K562 (cell line): ENCODE measurements around the gene TGM3. TPM values are rescaled to one million over a fixed set of nuclear protein-coding genes. Genes with fewer than 3 reads are reported as not detected.

Experiments used
- CHD7 ChIP-seq: fragments of 200-600 bp; sonication (generic); IDR thresholded peaks from one replicate; pipeline ENCODE4 v1.6.1; 2012; ENCODE audit warnings: mild to moderate bottlenecking, low read depth, low read length, inconsistent platforms
- CSDE1 ChIP-seq, 2 experiments: fragments of 450-650 bp; IDR thresholded peaks; 2 replicates each; pipeline ENCODE4 v1.6.1; 2016; ENCODE audit warnings: mild to moderate bottlenecking in 1 of 2
- FOXK1 ChIP-seq: sonication (generic); formaldehyde crosslinking; IDR thresholded peaks from 2 replicates; pipeline ENCODE4 v1.8.0; 2022; ENCODE audit warnings: missing genetic modification reagents, mild to moderate bottlenecking, borderline replicate concordance
- HDGF ChIP-seq: fragments of 450-650 bp; IDR thresholded peaks from 2 replicates; pipeline ENCODE4 v1.6.1; 2016
- KLF1 ChIP-seq: fragments of 450-650 bp; IDR thresholded peaks from 2 replicates; pipeline ENCODE4 v1.6.1; 2016; ENCODE audit warnings: missing genetic modification characterization, missing compliant biosample characterization
- MTF1 ChIP-seq: fragments of 250-450 bp; sonication (Bioruptor Pico); IDR thresholded peaks from 2 replicates; pipeline ENCODE4 v1.9.0; 2021; ENCODE audit warnings: moderate library complexity, mild to moderate bottlenecking, inconsistent platforms, borderline replicate concordance
- NFE2 ChIP-seq: IDR thresholded peaks from 2 replicates; pipeline ENCODE4 v1.6.1; 2014; ENCODE audit warnings: antibody characterized with exemption, low read depth
- POLR2AphosphoS5 ChIP-seq: IDR thresholded peaks from 2 replicates; pipeline ENCODE4 v1.6.1; 2011; ENCODE audit warnings: mild to moderate bottlenecking, low read depth, low read length, moderate library complexity; ENCODE audit not compliant: control insufficient read depth, insufficient read depth
- PPARD ChIP-seq: fragments of 250-450 bp; sonication (Bioruptor Pico); IDR thresholded peaks from 2 replicates; pipeline ENCODE4 v1.8.0; 2022; ENCODE audit warnings: inconsistent platforms, mild to moderate bottlenecking, moderate library complexity
- PTBP1 ChIP-seq: fragments of 200-400 bp; formaldehyde crosslinking; IDR thresholded peaks from 2 replicates; pipeline ENCODE4 v1.6.1; 2017; ENCODE audit warnings: low read depth, low read length
- SIN3B ChIP-seq: fragments of 450-650 bp; IDR thresholded peaks from 2 replicates; pipeline ENCODE4 v1.6.1; 2017; ENCODE audit warnings: low read depth, mild to moderate bottlenecking, moderate library complexity
- TCFL5 ChIP-seq: fragments of 250-450 bp; sonication (Bioruptor Pico); conservative IDR thresholded peaks from 2 replicates; pipeline ENCODE4 v1.6.1; 2021; ENCODE audit warnings: mild to moderate bottlenecking, moderate library complexity, matching md5 sums
- TRIM24 ChIP-seq, 2 experiments: fragments of 450-650 bp; IDR thresholded peaks; 2 replicates each; pipeline ENCODE4 v1.6.1; 2016
- ZNF253 ChIP-seq: fragments of 250-450 bp; sonication (Bioruptor Pico); conservative IDR thresholded peaks from 2 replicates; pipeline ENCODE4 v1.6.1; 2021; ENCODE audit warnings: mild to moderate bottlenecking
- ZNF431 ChIP-seq: sonication (generic); formaldehyde crosslinking; IDR thresholded peaks from 2 replicates; pipeline ENCODE4 v1.8.0; 2022; ENCODE audit warnings: mild to moderate bottlenecking, missing genetic modification reagents
- ZNF512 ChIP-seq: IDR thresholded peaks from 2 replicates; pipeline ENCODE4 v1.6.1; 2016; ENCODE audit warnings: missing genetic modification characterization, missing compliant biosample characterization
- polyA plus RNA-seq, 8 experiments: library from polyadenylated mRNA; depleted of rRNA in 4 of 8; stranded (reverse) in 5 of 8; unstranded in 3 of 8; fragments of >200 nt; fragmentation: Nextera tagmentation in 2 of 8; fragmentation: Illumina TruSeq in 1 of 8; extraction: Ambion mirVana in 2 of 8; extraction: Trizol in 1 of 8; gene quantifications; 2 replicates each; pipeline versions ENCODE4 v1.2.1 to v1.2.3, GENCODE V29; 2011 to 2014; ENCODE audit warnings: inconsistent platforms in 1 of 8, missing spikeins in 1 of 8
- total RNA-seq, 7 experiments: library from RNA; depleted of rRNA in 6 of 7; stranded (reverse); fragments of >200 nt in 6 of 7; fragmentation: Illumina TruSeq in 2 of 7; extraction: Trizol in 2 of 7; gene quantifications; 2 replicates each; pipeline versions ENCODE4 v1.2.1 to v1.2.3, GENCODE V29; 2011 to 2021; ENCODE audit warnings: low replicate concordance in 1 of 7

The TGM3 gene
- total and polyA plus RNA-seq, 9 of the 15 experiments (the other 6 are each of a cell fraction or from before 2014, with no cell fraction given): not detected

- TF ChIP-seq CHD7 (no peak), NFE2 (peak; percentile 87), TCFL5 (no peak), FOXK1 (CRISPR knock-in tag) (no peak), POLR2AphosphoS5 (peak; percentile 65; the same call in 1 of the 2 replicates), PPARD (CRISPR knock-in tag) (no peak), HDGF (no peak), TRIM24 (IDR thresholded peaks at IDR 0.05) (peak in 1 of 2 experiments; percentile 50; a peak in 3 of 4 replicates), ZNF431 (CRISPR knock-in tag) (no peak), KLF1 (tag) (no peak), PTBP1 (0 out of 2 replicates have a peak, but pooled peaks have one; percentile 39), ZNF253 (CRISPR knock-in tag) (no peak), MTF1 (no peak), CSDE1 (IDR thresholded peaks at IDR 0.05) (no peak), ZNF512 (tag) (no peak), SIN3B (no peak)
Measured at GRCh38 chr20:2314759-2315439, 19.1 kb downstream of the TGM3 start (continued).
